Activated CD8-positive, alpha-beta memory T cell treated with anti-CD3 and anti-CD28 coated beads, Interleukin-2, amount 10 ng/mL, durations not matched to agents 7 days and 5 days (primary cell): Measurements from ENCODE around the gene ZNF550. TPM values are rescaled to one million over a fixed set of nuclear protein-coding genes. Genes with fewer than 3 reads are reported as not detected.

Source experiments
- ATAC-seq: fragments of 150-1000 bp; cut with Tn5 transposase; one replicate; pipeline ENCODE4 v1.10.0; 2021; ENCODE audit warnings: moderate library complexity
- CTCF ChIA-PET: fragments of 350-600 bp; sonication (Branson Sonifier 250); formaldehyde crosslinking; loops from one replicate; lab custom pipeline; 2021; ENCODE audit warnings: antibody characterized with exemption; lab: Charles Lee
- DNase-seq: peaks from one replicate; pipeline ENCODE4 v3.0.0-alpha.2; 2020
- H3K27ac Mint-ChIP-seq: one replicate; pipeline ENCODE4 v1.8.0; 2021; ENCODE audit warnings: mild to moderate bottlenecking, mixed read lengths
- H3K27me3 Mint-ChIP-seq: one replicate; pipeline ENCODE4 v1.8.0; 2021; ENCODE audit warnings: mixed read lengths
- H3K36me3 Mint-ChIP-seq: one replicate; pipeline ENCODE4 v1.8.0; 2021; ENCODE audit warnings: mild to moderate bottlenecking, mixed read lengths
- H3K4me1 Mint-ChIP-seq: one replicate; pipeline ENCODE4 v1.8.0; 2021; ENCODE audit warnings: mixed read lengths
- H3K4me3 Mint-ChIP-seq: one replicate; pipeline ENCODE4 v1.8.0; 2021; ENCODE audit warnings: mild to moderate bottlenecking, moderate library complexity, mixed read lengths
- H3K9me3 Mint-ChIP-seq: one replicate; pipeline ENCODE4 v1.8.0; 2022; ENCODE audit warnings: low read depth, mixed read lengths
- total RNA-seq, 2 experiments: library from RNA; stranded (reverse); gene quantifications; one replicate each; pipeline ENCODE4 v1.2.3, GENCODE V29; 2021

The ZNF550 gene
- 10 to 100 TPM; 13.7 to 14.2 TPM for total RNA-seq

DNA sequence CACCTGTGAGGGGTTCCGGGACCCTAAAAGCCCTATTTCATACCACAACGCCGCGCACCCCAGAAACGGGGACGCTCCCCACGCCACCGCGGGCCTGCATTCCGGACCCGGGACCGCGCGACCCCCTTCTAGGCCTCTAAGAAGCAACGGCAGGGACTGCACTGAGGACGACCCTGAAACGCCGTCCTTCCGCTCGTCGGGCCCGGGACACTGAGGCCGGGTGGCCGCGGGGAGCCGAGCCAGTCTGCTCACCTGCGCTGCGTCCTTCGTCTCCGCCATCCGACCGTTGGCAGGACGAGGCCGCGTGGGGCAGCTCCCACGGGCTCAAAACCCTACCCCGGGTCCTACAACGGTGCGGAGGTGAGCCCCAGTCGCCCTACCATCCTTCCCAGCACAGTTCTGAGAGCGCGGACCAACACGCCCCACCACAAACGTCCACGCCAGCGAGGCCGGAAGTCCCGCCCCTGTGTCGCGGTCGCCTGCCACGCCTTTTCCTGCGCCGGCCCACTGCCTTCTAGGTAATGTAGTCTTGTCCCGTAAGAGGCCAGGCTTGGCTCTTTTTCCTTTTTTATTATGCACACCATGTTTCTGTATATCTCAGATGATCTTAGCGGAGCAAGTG lies at the start of gene ZNF550:
ZNF550 (minus strand) TSS at position 460 of the 622 bp plus-strand sequence; CDS start at position 279, 181 bp downstream.
- Mint-ChIP-seq H3K27ac (peak within 1 kb of the TSS; percentile 90), H3K27me3 (no peaks in the 10 kb centered on the region), H3K4me3 (peak within 1 kb of the TSS; percentile 93), H3K9me3 (peaks cover 27% of the 10 kb centered on the region), H3K4me1 (peaks cover 25% of the 10 kb centered on the region), H3K36me3 (peaks cover 51% of the 10 kb centered on the region)
- CTCF ChIA-PET: no interaction called here
- ATAC-seq (peak; percentile 99), DNase-seq (peak; percentile 90)

DNA sequence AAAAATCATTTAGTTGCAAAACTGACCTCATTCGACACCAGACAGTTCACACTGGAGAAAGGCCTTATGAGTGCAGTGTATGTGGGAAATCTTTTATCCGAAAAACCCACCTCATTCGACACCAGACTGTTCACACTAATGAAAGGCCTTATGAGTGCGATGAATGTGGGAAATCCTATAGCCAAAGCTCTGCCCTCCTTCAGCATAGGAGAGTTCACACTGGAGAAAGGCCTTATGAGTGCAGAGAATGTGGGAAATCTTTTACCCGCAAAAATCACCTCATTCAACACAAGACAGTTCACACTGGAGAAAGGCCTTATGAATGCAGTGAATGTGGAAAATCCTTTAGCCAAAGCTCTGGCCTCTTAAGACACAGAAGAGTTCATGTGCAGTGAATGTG lies 47.3 kb upstream of the ZNF550 start:
- Mint-ChIP-seq H3K27me3 (no peaks in the 10 kb centered on the region), H3K4me1 (no peaks in the 10 kb centered on the region), H3K36me3 (peaks cover 77% of the 10 kb centered on the region), H3K27ac (no peak overlapping the region), H3K4me3 (no peak overlapping the region), H3K9me3 (peaks cover 42% of the 10 kb centered on the region)
- CTCF ChIA-PET: no interaction called here
- DNase-seq (no peak), ATAC-seq (no peak)

- Mint-ChIP-seq H3K27ac (peak within 1 kb of the TSS; percentile 78), H3K4me3 (peak within 1 kb of the TSS; percentile 80), H3K27me3 (no peaks in the 10 kb centered on the region), H3K36me3 (peaks cover 42% of the 10 kb centered on the region), H3K9me3 (peaks cover 31% of the 10 kb centered on the region), H3K4me1 (peaks cover 17% of the 10 kb centered on the region)
- peak; percentile 94 for DNase-seq
- CTCF ChIA-PET: interaction anchor here (1.2 to 1.4 kb wide), 3 partner anchors 14 to 82 kb away, joined by 3 to 5 read pairs (median 3); partner anchors contain the start of genes ZNF134, ZNF211 and ZNF551
- peak; percentile 99 for ATAC-seq
These were observed 40.2 kb upstream of the ZNF550 start, which contains the start of gene ZNF530 for GRCh38 chr19:57599761-57600383. ZNF530 (plus strand) TSS chr19:57599885; CDS start chr19:57604346, 4,461 bp downstream.

GRCh38 chr19:57599377-57599760 lies 39.7 kb upstream of the ZNF550 start:
- Mint-ChIP-seq H3K9me3 (peaks cover 28% of the 10 kb centered on the region), H3K4me1 (peaks cover 17% of the 10 kb centered on the region), H3K27me3 (no peaks in the 10 kb centered on the region), H3K4me3 (peak overlapping the region; percentile 80), H3K27ac (peak overlapping the region; percentile 78), H3K36me3 (peaks cover 39% of the 10 kb centered on the region)
- DNase-seq (no peak), ATAC-seq (no peak)
- CTCF ChIA-PET: no interaction called here

DNA sequence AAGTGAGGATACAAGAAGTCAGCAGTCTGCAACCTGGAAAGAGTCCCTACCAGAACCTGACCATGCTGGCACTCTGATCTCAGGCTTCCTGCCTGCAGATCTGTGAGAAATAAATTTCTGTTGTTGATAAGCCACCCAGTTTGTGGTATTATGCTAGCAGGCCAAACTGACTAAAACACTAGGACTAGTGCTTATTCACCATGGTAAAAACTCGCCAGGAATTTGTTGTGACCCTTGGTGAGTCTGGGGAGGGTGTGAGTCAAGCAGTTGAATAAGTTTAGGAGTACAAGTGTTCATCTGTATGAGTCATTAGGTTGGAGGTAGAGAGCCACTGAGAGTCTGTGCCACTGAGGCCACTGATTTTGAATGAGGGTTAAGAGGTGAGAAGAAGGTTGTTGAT lies 27.9 kb upstream of the ZNF550 start:
- Mint-ChIP-seq H3K27me3 (no peaks in the 10 kb centered on the region), H3K9me3 (peaks cover 38% of the 10 kb centered on the region), H3K4me3 (no peak overlapping the region), H3K36me3 (peaks cover 78% of the 10 kb centered on the region), H3K27ac (no peak overlapping the region), H3K4me1 (peaks cover 26% of the 10 kb centered on the region)
- ATAC-seq (no peak), DNase-seq (no peak)
- CTCF ChIA-PET: no interaction called here

- Mint-ChIP-seq H3K27me3 (no peaks in the 10 kb centered on the region), H3K9me3 (peaks cover 33% of the 10 kb centered on the region), H3K4me3 (peak within 1 kb of the TSS; percentile 87), H3K36me3 (peaks cover 55% of the 10 kb centered on the region), H3K27ac (peak within 1 kb of the TSS; percentile 88), H3K4me1 (peaks cover 28% of the 10 kb centered on the region)
- ATAC-seq (peak; percentile 93), DNase-seq (peak; percentile 96)
- CTCF ChIA-PET: interaction anchor here (1.7 kb wide), 1 partner anchor 194 kb away, joined by 4 read pairs; the partner anchor contains the start of gene ZNF548
These were observed 24.1 kb upstream of the ZNF550 start, which contains the start of gene ZIK1 for GRCh38 chr19:57583521-57584416. ZIK1 (plus strand) TSS chr19:57584145; CDS start chr19:57584357, 212 bp downstream.

DNA sequence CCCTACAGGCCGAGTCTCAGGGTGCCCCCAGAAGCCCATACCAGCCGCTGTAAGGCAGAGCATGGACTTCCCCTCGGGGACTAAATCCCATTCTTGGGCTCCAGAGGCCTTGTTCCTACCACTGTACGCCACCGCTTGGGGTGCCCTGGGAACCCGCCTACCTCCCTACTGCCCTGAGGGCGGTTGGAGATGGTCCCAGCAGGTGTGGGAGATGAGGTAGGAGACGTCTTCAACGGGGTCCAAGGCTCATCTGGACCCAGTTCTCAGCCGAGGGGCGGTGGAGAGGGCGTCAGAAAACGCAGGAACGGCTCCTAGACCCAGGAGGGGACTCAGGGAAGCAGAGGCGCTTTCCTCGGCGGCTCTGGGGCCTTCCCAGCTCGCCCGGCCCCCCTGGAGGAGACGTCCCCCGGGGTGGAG lies 23.4 kb upstream of the ZNF550 start:
- Mint-ChIP-seq H3K4me3 (peak overlapping the region; percentile 87), H3K4me1 (peaks cover 29% of the 10 kb centered on the region), H3K9me3 (peaks cover 30% of the 10 kb centered on the region), H3K36me3 (peaks cover 49% of the 10 kb centered on the region), H3K27ac (peak overlapping the region; percentile 88), H3K27me3 (no peaks in the 10 kb centered on the region)
- CTCF ChIA-PET: interaction anchor here (1.7 kb wide), 1 partner anchor 193 kb away, joined by 4 read pairs; the partner anchor contains the start of gene ZNF548
- ATAC-seq (no peak), DNase-seq (no peak)

DNA sequence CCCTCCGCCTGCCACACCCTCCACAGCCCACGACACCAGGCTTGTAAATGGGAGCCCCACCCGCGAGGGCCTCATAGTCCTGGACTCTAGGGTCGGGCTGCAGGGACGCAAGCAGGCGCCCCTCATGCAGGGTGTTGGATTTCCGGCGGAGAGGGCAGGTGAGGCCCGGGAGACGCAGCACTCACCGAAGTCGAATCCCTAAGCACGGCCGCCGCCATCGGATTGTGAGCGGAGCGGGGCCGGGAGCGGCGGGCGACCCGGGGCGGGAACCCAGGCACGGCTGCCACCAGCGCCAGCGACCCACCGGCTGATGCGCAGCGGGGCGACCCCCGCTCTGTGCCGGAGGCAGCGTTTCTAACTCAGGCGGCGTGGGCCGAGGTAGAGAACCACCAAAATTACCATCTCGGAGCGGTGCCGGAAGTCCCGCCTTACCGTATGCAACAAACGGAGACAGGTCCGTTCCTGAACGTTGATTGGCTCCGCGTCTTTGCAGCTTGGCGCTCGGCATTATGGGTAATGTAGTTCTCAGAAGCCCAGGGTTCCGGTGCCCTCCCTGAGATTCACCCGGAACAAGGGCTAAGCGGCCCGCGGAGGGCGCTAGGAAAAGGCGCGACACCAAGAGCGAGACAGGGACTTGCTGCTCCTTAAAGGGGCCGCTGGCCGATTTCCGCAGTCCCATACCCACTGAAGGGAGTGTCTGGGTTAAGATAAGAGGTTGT lies 19.0 kb upstream of the ZNF550 start, which contains the start of gene ZNF416:
ZNF416 (minus strand) TSS at position 425 of the 719 bp plus-strand sequence; CDS start at position 218, 207 bp downstream.
- peak; percentile 90 for ATAC-seq
- Mint-ChIP-seq H3K4me1 (peaks cover 15% of the 10 kb centered on the region), H3K27ac (peak within 1 kb of the TSS; percentile 81), H3K9me3 (peaks cover 35% of the 10 kb centered on the region), H3K4me3 (peak within 1 kb of the TSS; percentile 77), H3K36me3 (peaks cover 55% of the 10 kb centered on the region), H3K27me3 (no peaks in the 10 kb centered on the region)
- CTCF ChIA-PET: interaction anchor here (0.9 kb wide), 1 partner anchor 35 kb away, joined by 3 read pairs; the partner anchor contains the start of gene ZNF134
- DNase-seq: peak; percentile 98

DNA sequence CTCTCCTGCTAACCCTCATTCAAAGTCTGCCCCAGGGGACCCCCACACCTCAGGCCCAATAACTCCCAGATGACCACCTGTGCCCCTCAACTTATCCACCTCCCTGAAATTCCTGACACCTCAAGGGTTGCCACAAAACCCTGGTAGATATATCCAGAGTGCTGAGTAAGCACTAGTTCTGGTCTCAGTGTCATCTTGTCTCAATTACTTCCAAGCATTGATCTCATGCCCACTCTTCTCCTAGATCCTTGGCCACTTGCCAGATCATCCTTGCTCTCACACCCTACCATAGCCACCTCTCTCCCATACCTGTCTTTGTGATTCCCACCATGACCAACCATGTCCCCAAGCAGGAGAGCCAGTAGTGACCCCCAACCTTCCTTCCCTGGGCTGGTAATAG lies 17.0 kb upstream of the ZNF550 start:
- Mint-ChIP-seq H3K27ac (no peak overlapping the region), H3K9me3 (peaks cover 42% of the 10 kb centered on the region), H3K36me3 (peaks cover 68% of the 10 kb centered on the region), H3K27me3 (no peaks in the 10 kb centered on the region), H3K4me1 (peaks cover 12% of the 10 kb centered on the region), H3K4me3 (no peak overlapping the region)
- CTCF ChIA-PET: no interaction called here
- DNase-seq (no peak), ATAC-seq (no peak)

DNA sequence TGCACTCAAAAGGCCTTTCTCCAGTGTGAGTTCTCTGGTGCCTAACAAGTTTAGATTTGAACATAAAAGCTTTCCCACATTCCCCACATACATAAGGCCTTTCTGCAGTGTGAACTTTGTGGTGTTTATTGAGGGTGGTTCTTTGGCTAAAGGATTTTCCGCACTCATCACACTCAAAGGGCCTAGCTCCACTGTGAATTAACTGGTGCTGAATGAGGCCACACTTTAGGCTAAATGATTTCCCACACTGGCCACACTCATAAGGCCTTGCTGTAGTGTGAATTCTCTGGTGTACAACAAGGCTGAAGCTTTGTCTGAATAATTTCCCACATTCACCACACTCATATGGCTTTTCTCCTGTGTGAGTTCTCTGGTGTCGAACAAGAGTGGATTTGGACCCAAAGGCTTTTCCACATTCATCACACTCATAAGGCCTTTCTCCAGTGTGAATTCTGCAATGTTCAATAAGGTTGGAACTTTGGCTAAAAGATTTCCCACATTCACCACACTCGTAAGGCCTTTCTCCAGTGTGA lies 12.8 kb upstream of the ZNF550 start:
- peaks cover 3% of the 10 kb centered on the region for H3K4me1 Mint-ChIP-seq
- H3K27me3 Mint-ChIP-seq: no peaks in the 10 kb centered on the region
- no peak for DNase-seq
- peaks cover 48% of the 10 kb centered on the region for H3K9me3 Mint-ChIP-seq
- ATAC-seq: no peak
- CTCF ChIA-PET: no interaction called here
- H3K27ac Mint-ChIP-seq: no peak overlapping the region
- peaks cover 65% of the 10 kb centered on the region for H3K36me3 Mint-ChIP-seq
- no peak overlapping the region for H3K4me3 Mint-ChIP-seq

GRCh38 chr19:57570707-57571106 lies 11.0 kb upstream of the ZNF550 start:
- DNase-seq (no peak), ATAC-seq (no peak)
- CTCF ChIA-PET: no interaction called here
- Mint-ChIP-seq H3K9me3 (peaks cover 56% of the 10 kb centered on the region), H3K36me3 (peaks cover 54% of the 10 kb centered on the region), H3K27ac (no peak overlapping the region), H3K4me3 (no peak overlapping the region), H3K27me3 (no peaks in the 10 kb centered on the region), H3K4me1 (no peaks in the 10 kb centered on the region)
